Liver (tissue), 3 donors: ENCODE results near the gene TBC1D14.

Experiments
- CTCF ChIP-seq: fragments of 150-350 bp; IDR thresholded peaks from 2 replicates; pipeline ENCODE4 v1.5.1; 2017; ENCODE audit warnings: improper control_type of control experiment, low read depth, low read length; ENCODE audit not compliant: missing input control
- FOXA1 ChIP-seq: IDR thresholded peaks from 2 replicates; pipeline ENCODE4 v1.6.1; 2016; ENCODE audit warnings: antibody characterized with exemption
- GABPA ChIP-seq, 2 donors: IDR thresholded peaks in 1 of 2; conservative IDR thresholded peaks in 1 of 2; 2 replicates each; pipeline ENCODE4 v1.6.1; 2016; ENCODE audit warnings: antibody characterized with exemption in 2 of 2, mild to moderate bottlenecking in 1 of 2, moderate library complexity in 1 of 2
- HNF4G ChIP-seq: IDR thresholded peaks from 2 replicates; pipeline ENCODE4 v1.6.1; 2016; ENCODE audit warnings: antibody characterized with exemption
- JUND ChIP-seq, 2 donors: IDR thresholded peaks; 2 replicates each; pipeline ENCODE4 v1.6.1; 2016; ENCODE audit warnings: antibody characterized with exemption in 2 of 2
- MAX ChIP-seq: IDR thresholded peaks from 2 replicates; pipeline ENCODE4 v1.6.1; 2016; ENCODE audit warnings: antibody characterized with exemption
- NR2F2 ChIP-seq: IDR thresholded peaks from 2 replicates; pipeline ENCODE4 v1.6.1; 2016; ENCODE audit warnings: antibody characterized with exemption
- RAD21 ChIP-seq, 2 donors: IDR thresholded peaks; 2 replicates each; pipeline ENCODE4 v1.6.1; 2016; ENCODE audit warnings: antibody characterized with exemption in 2 of 2, mild to moderate bottlenecking in 2 of 2
- REST ChIP-seq: IDR thresholded peaks from 2 replicates; pipeline ENCODE4 v1.6.1; 2016; ENCODE audit warnings: antibody characterized with exemption, mild to moderate bottlenecking
- RXRA ChIP-seq, 2 donors: IDR thresholded peaks; 2 replicates each; pipeline ENCODE4 v1.6.1; 2017 to 2018; ENCODE audit warnings: antibody characterized with exemption in 2 of 2, mild to moderate bottlenecking in 1 of 2
- SP1 ChIP-seq: IDR thresholded peaks from 2 replicates; pipeline ENCODE4 v1.6.1; 2018; ENCODE audit warnings: antibody characterized with exemption, mild to moderate bottlenecking
- TAF1 ChIP-seq: conservative IDR thresholded peaks from 2 replicates; pipeline ENCODE4 v1.6.1; 2016; ENCODE audit warnings: antibody characterized with exemption, mild to moderate bottlenecking
- YY1 ChIP-seq: IDR thresholded peaks from 2 replicates; pipeline ENCODE4 v1.6.1; 2016; ENCODE audit warnings: antibody characterized with exemption, mild to moderate bottlenecking
- ZBTB33 ChIP-seq: IDR thresholded peaks from 2 replicates; pipeline ENCODE4 v1.6.1; 2016; ENCODE audit warnings: antibody characterized with exemption
- donor health status: healthy.
- donor health status: healthy.

GRCh38 chr4:6955261-6955911, 45.8 kb downstream of the TBC1D14 start:
- no peak for TF ChIP-seq CTCF
- TF ChIP-seq SP1 = no peak
- TF ChIP-seq MAX = no peak
- no peak for TF ChIP-seq FOXA1
- TF ChIP-seq REST = no peak
- no peak for TF ChIP-seq JUND (IDR thresholded peaks at IDR 0.05)
- no peak for TF ChIP-seq GABPA (IDR thresholded peaks at IDR 0.05 in 1 of 2, conservative IDR thresholded peaks at IDR 0.05 in 1 of 2)
- no peak for TF ChIP-seq ZBTB33
- no peak for TF ChIP-seq HNF4G
- no peak for TF ChIP-seq RAD21 (IDR thresholded peaks at IDR 0.05)
- no peak for TF ChIP-seq TAF1
- TF ChIP-seq RXRA (IDR thresholded peaks at IDR 0.05) = no peak
- no peak for TF ChIP-seq YY1
- no peak for TF ChIP-seq NR2F2
